Stimulated activated CD8-positive, alpha-beta memory T cell treated with anti-CD3 and anti-CD28 coated beads, Interleukin-12 subunit alpha, Interleukin-12 subunit beta, amount 100 ng/mL, for 1 hour (primary cell): ENCODE measurements around the gene CCNY.

Experiments
- DNase-seq: peaks from one replicate; pipeline ENCODE4 v3.0.0-alpha.2; 2020; ENCODE audit warnings: low read depth

Gene CCNY

GRCh38 chr10:35355971-35356724 lies 19.8 kb downstream of the CCNY start:
- DNase-seq: no peak

DNA sequence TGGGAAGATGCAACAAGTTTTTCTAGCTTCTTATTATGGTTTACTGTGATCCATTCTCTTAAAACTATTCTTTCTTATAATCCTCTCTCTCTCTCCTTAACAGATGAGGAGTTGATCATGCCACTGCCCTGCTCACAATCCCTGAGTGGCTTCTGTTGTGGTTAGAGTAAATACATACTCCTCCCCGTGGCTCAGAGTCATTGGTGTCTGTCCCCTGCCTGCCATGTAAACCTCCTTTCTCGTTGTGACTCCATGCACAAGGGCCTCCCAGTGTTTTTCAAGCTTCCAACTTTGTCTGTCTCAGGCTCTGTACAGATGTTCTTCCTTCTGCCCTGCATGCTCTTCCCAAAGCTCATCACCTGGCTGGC lies 20.4 kb downstream of the CCNY start:
- DNase-seq: no peak

DNA sequence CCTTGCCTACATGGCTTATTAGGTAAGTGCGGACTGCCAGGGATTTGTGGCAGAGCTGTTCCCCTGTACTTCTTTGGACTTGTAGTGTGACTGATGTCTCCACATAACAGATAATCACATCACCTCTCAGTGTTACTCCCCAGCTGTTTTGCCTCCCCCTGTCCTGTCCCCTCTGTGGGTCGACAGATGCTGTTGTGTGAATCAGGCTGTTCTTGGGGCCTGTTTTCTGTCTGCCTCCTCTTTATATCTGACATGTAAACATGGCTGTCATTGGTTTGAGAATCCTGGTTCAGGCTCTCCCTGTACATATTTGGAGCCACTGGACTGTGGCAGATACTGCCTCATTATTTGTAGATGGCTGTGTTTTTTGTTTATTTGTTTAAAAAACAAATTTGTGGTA lies 22.7 kb downstream of the CCNY start:
- DNase-seq: no peak

- no peak for DNase-seq
These were observed 23.6 kb downstream of the CCNY start for GRCh38 chr10:35359873-35360272.

GRCh38 chr10:35362701-35363350 lies 26.5 kb downstream of the CCNY start:
- no peak for DNase-seq

- DNase-seq: no peak
These were observed 27.3 kb downstream of the CCNY start for GRCh38 chr10:35363587-35363986.

DNA sequence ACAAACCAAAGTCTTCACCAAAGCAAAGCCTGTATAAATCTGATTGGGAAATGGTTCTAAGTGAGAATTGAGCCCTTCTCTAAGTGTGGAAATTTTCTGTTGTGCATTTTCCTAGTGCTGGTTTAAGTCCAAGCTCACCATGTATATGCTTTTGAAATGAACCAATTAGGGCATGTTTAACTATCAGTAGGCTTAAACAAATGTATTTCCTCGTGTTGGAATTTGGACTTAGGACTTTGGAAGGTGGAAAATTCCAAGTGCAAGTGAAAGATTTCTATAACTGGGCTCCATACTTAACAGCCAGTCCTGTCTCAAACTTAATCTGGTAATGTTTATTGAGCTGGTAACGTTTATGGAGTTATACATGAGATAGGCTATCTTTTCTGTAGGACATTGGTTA lies 28.5 kb downstream of the CCNY start:
- DNase-seq: no peak

DNA sequence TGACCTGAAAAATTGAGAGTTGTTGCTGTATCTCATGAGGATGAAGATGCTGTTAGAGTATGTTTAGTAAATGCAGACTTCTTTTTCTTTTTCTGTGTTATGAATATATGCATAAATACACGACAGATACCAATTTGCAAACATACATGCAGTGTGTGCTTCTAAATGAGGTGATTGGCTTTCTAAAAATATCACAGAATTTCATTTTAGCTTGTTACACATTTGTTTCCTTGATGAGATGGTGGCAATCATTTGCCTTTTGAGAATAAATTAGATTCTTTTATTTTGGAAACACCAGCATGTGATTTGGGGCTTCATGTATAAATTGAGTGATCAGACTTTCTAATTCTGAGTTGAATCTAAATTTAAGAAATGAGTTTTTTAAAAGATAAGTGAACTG lies 29.7 kb downstream of the CCNY start:
- DNase-seq: no peak

GRCh38 chr10:35367107-35367859 lies 31.0 kb downstream of the CCNY start:
- no peak for DNase-seq

- no peak for DNase-seq
These were observed 31.7 kb downstream of the CCNY start for GRCh38 chr10:35367982-35368381.

- DNase-seq: no peak
These were observed 32.3 kb downstream of the CCNY start for GRCh38 chr10:35368485-35369048.

DNA sequence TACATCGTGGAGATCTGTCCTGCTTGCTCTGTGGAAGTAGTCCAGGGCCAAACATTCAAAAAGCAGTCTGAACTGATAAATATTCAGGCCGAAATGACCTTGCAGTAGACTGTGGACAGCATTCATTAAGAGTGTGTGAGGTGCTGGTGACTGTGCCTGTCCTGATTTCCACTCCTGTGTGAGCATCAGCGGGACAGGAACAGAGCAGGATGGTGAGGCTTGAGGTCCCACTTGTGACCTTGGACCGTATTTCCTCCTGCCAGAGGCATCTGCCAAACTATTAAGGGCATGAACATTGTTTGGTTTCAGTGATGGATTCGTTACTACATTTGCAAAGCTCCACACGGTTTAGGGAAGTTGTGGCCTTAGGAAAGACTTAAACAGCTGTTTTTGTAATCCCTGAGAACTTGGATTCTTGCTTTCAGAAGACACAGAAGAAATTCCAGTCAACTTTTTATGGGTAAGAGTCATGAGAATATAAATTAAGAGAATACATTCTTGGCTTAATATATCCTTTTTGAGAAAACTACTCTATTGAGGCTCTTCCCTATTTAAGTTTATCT lies 32.8 kb downstream of the CCNY start:
- DNase-seq: no peak

GRCh38 chr10:35371731-35372130 lies 35.4 kb downstream of the CCNY start:
- DNase-seq: no peak

DNA sequence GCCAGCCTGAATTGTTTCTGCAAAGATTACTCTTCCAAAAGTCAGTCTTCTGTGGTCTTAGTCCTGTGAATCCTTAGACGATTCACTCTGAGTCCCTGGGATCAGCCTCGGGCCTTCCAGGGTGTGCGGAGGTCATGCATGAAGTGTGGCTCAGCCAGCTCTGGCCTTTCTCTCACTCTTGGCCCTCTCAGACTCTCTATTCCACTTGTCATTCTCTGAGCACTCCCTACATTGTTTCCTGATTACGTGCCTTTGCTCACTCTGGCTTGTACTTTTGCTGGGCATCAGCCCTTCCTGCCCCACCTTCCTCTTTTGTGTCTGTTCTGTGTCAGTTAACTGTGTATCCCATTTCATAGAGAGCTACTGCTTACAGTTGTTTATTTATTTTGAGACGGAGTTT lies 36.0 kb downstream of the CCNY start:
- no peak for DNase-seq

DNA sequence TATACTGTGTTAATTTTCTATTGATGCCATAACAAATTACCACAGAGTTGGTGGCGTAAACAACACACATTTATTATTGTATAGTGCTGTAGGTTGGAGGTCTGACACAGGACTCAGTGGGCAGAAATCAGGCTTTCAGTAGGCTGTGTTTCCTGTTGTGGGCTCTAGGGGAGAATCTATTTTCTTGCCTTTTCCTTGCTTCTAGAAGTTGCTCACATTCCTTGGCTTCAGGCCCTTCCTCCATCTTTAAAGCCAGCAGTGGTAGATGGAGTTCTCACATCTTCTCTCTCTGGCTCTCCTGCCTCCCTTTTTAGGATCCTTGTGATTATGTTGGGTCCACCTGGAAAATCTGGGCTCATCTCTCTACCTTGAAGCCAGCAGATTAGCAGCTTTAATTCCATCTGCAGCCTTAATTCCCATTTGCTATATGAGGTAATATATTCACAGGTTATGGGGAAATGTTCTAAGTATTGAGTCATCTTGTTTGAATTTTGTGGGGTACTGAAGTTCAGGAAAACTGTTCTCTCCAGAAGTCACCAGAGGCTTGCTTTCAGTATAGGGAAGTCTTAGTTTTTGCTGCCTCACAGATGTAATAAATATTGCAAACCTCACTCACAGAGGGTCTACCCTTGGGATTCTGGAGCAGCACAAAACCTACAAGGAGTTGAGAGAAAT lies 38.9 kb downstream of the CCNY start:
- no peak for DNase-seq

- DNase-seq: no peak
These were observed 40.9 kb downstream of the CCNY start for GRCh38 chr10:35377050-35377728.

- DNase-seq: no peak
These were observed 42.4 kb downstream of the CCNY start for GRCh38 chr10:35378541-35379210.

GRCh38 chr10:35379226-35380137 lies 43.2 kb downstream of the CCNY start:
- DNase-seq: no peak

DNA sequence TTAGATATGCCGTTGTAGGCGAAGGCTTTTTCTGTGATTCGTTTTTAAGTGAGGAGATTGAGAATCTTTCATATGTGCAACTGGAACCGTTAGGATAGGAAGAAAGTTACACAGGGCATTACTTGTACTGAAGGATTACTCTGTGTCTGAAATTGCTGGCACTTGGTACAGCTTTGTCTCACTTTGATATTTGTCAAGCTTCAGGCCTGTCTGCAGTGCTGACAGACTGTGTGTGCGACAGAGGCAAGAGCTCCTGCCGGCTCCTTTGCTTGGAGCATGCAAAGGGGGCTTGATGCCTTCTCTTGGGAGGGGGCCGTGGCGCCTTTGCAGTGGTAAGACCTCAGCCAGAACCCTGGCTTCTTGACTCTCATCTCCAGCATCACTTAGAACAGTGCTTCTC lies 45.8 kb downstream of the CCNY start:
- no peak for DNase-seq
